Suprapubic skin (tissue), 4 donors: Measurements from ENCODE around the gene RC3H1.

Experiments
- POLR2A ChIP-seq, 2 donors: fragments of 450-650 bp; IDR thresholded peaks; one replicate each; pipeline ENCODE4 v1.6.1; 2017; ENCODE audit warnings: antibody characterized with exemption in 2 of 2, mild to moderate bottlenecking in 2 of 2, moderate library complexity in 2 of 2
- POLR2AphosphoS5 ChIP-seq, 3 donors: sonication (generic); formaldehyde crosslinking; IDR thresholded peaks; one replicate each; pipeline ENCODE4 v1.6.1; 2017; ENCODE audit warnings: antibody characterized with exemption in 3 of 3

GRCh38 chr1:173997791-173998190 is 24.4 kb downstream of the RC3H1 start:
- TF ChIP-seq POLR2AphosphoS5 (IDR thresholded peaks at IDR 0.05) (no peak), POLR2A (IDR thresholded peaks at IDR 0.05) (no peak)
